Natural killer cell (primary cell): ENCODE data around the gene NFIA. TPM values are rescaled to one million over a fixed set of nuclear protein-coding genes. Genes with fewer than 3 reads are reported as not detected.

Experiments
- ATAC-seq, 3 donors: fragments of 150-1000 bp in 2 of 3; fragments of 200-7000 bp in 1 of 3; cut with Tn5 transposase; 1 replicate in 1 of 3; 2 replicates in 2 of 3; pipeline ENCODE4 v1.10.0; 2021; ENCODE audit warnings: mild to moderate bottlenecking in 2 of 3, moderate library complexity in 2 of 3
- DNase-seq, 2 donors: peaks; one replicate each; pipeline versions ENCODE4 v3.0.0 to v3.0.0-alpha.2; 2013 to 2021; ENCODE audit warnings: mixed read lengths in 1 of 2
- H3K27ac ChIP-seq: one replicate; pipeline ENCODE4 v1.5.1; 2013; ENCODE audit warnings: mild to moderate bottlenecking, low read length
- H3K27me3 ChIP-seq: one replicate; pipeline ENCODE4 v1.6.1; 2013; ENCODE audit warnings: low read length; ENCODE audit not compliant: control insufficient read depth, insufficient read depth
- H3K36me3 ChIP-seq: one replicate; pipeline ENCODE4 v1.6.1; 2013; ENCODE audit warnings: low read length; ENCODE audit not compliant: control insufficient read depth, insufficient read depth
- H3K4me1 ChIP-seq: one replicate; pipeline ENCODE4 v1.6.1; 2013; ENCODE audit warnings: low read length; ENCODE audit not compliant: control insufficient read depth, insufficient read depth
- H3K4me3 ChIP-seq: one replicate; pipeline ENCODE4 v1.5.1; 2013; ENCODE audit warnings: low read length
- H3K9me3 ChIP-seq: one replicate; pipeline ENCODE4 v1.6.1; 2013; ENCODE audit warnings: low read length; ENCODE audit not compliant: control insufficient read depth, insufficient read depth
- H3K27ac Mint-ChIP-seq, 2 donors: one replicate each; pipeline ENCODE4 v1.8.0; 2022; ENCODE audit warnings: mild to moderate bottlenecking in 2 of 2, mixed read lengths in 2 of 2, moderate library complexity in 1 of 2
- H3K27me3 Mint-ChIP-seq, 2 donors: one replicate each; pipeline ENCODE4 v1.8.0; 2022; ENCODE audit warnings: low read depth in 2 of 2, mixed read lengths in 2 of 2
- H3K36me3 Mint-ChIP-seq: one replicate; pipeline ENCODE4 v1.8.0; 2022; ENCODE audit warnings: mixed read lengths
- H3K4me1 Mint-ChIP-seq, 2 donors: one replicate each; pipeline ENCODE4 v1.8.0; 2022; ENCODE audit warnings: mixed read lengths in 2 of 2
- H3K4me3 Mint-ChIP-seq: one replicate; pipeline ENCODE4 v1.8.0; 2022; ENCODE audit warnings: mild to moderate bottlenecking, moderate library complexity, mixed read lengths
- H3K9me3 Mint-ChIP-seq, 2 donors: one replicate each; pipeline ENCODE4 v1.8.0; 2022; ENCODE audit warnings: mixed read lengths in 2 of 2
- WGBS: methylation state at CpG from one replicate; pipeline ENCODE4 v1.1.7; 2013; ENCODE audit warnings: missing lambda C conversion rate; ENCODE audit not compliant: insufficient coverage; 5-methylcytosine and 5-hydroxymethylcytosine counted together
- intact Hi-C: fragments of 100-400 bp; cut with micrococcal nuclease; formaldehyde crosslinking; loops from one replicate; pipeline ENCODE4 v1.14.2; 2022
- total RNA-seq, 4 donors: library from RNA; stranded (reverse); fragments of 120-200 nt in 1 of 4; gene quantifications; one replicate each; pipeline versions ENCODE4 v1.2.3 to v1.2.4, GENCODE V29; 2013 to 2022
- TF ChIP-seq, protein P1 (sequence below): fragments of 200-600 bp; IDR thresholded peaks from one replicate; pipeline ENCODE4 v1.8.0; 2022; ENCODE audit warnings: antibody characterized with exemption

The NFIA gene
- total RNA-seq, 3 donors from 2014 or later (not counting 1 experiment from before 2014, with no cell fraction given): 3.5 to 6.5 (median 3.6) TPM

DNA sequence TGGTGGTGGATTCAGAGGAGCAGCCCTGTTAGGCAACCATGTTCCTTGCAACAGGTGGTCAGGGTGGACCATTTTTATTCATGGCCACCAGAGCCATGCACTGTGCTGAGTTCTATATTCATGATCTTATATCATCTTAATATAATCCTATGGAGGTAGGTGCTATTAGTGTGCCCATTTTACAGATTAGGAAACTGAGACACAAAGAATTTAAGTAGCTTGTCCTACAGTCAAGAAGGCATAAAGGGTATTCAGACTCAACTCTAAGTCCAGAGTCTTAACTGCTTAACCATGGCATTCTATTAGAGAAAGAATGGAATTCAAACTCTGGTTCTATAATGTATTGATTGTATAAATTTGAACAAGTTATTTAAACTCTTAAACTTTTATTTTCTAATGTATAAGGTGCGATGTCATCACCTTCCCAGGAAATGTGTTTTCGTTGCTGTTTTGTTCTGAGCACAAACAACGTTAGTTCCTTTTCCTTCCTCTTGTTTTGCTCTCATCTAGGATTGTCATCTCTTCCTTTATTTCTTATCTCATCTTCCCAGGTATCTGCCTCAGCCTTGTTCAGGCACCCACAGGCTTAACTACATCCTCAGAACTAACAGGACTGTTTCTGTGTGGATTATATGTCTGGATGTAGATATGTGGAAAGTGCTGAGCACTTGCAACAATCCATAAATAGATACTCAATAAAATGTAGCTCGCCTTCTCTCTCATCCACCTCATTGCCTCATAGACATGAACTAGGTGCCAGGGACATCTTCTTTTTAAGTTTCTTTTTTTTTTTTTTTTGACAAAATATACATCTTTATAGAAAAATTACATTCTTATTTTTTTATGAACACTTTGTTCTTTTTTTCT lies 207.1 kb downstream of the NFIA start:
- no peaks in the 10 kb centered on the region for H3K4me1 ChIP-seq
- H3K9me3 ChIP-seq: no peaks in the 10 kb centered on the region
- H3K36me3 ChIP-seq: no peaks in the 10 kb centered on the region
- TF ChIP-seq, protein P1, sequence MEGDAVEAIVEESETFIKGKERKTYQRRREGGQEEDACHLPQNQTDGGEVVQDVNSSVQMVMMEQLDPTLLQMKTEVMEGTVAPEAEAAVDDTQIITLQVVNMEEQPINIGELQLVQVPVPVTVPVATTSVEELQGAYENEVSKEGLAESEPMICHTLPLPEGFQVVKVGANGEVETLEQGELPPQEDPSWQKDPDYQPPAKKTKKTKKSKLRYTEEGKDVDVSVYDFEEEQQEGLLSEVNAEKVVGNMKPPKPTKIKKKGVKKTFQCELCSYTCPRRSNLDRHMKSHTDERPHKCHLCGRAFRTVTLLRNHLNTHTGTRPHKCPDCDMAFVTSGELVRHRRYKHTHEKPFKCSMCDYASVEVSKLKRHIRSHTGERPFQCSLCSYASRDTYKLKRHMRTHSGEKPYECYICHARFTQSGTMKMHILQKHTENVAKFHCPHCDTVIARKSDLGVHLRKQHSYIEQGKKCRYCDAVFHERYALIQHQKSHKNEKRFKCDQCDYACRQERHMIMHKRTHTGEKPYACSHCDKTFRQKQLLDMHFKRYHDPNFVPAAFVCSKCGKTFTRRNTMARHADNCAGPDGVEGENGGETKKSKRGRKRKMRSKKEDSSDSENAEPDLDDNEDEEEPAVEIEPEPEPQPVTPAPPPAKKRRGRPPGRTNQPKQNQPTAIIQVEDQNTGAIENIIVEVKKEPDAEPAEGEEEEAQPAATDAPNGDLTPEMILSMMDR: no peak
- ATAC-seq (no peak), DNase-seq (no peak)
- H3K27me3 ChIP-seq: no peaks in the 10 kb centered on the region
- Mint-ChIP-seq H3K27ac (no peak overlapping the region), H3K36me3 (no peaks in the 10 kb centered on the region), H3K27me3 (peaks cover 3 to 14% of the 10 kb centered on the region in 2 donors), H3K4me3 (no peak overlapping the region), H3K4me1 (no peaks in the 10 kb centered on the region), H3K9me3 (no peaks in the 10 kb centered on the region)
- no peak overlapping the region for H3K27ac ChIP-seq
- no peak overlapping the region for H3K4me3 ChIP-seq
- intact Hi-C loops: no loop called here
- 47% methylated on average over 4 of the region's 4 CpGs for whole genome bisulfite sequencing

DNA sequence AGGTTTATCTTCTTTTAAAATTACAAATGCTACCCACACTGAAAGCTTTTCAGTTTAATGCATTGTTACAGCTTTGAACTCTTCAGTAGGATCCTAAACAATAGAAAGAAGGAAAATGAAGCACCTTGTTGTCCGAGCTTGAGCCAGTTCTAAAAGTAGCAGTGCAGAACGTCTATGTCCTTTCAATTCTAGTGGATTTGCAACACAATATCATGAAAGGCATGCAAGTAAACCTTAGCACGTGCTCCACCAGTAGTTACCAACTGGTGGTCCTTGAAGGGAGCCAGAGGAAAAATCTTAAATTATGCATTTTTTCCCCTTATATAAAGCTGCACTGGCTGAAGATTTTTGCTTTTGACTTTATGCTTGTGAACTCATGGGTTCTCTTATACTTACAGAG lies 208.2 kb downstream of the NFIA start:
- H3K27me3 Mint-ChIP-seq: peaks cover 3 to 14% of the 10 kb centered on the region in 2 donors
- H3K4me3 Mint-ChIP-seq: no peak overlapping the region
- H3K4me3 ChIP-seq: no peak overlapping the region
- no peak for DNase-seq
- no peak overlapping the region for H3K27ac ChIP-seq
- H3K36me3 Mint-ChIP-seq: no peaks in the 10 kb centered on the region
- H3K27me3 ChIP-seq: no peaks in the 10 kb centered on the region
- H3K9me3 Mint-ChIP-seq: no peaks in the 10 kb centered on the region
- H3K4me1 Mint-ChIP-seq: no peaks in the 10 kb centered on the region
- no peak for ATAC-seq
- intact Hi-C loops: no loop called here
- no peaks in the 10 kb centered on the region for H3K36me3 ChIP-seq
- 79% methylated on average over 3 of the region's 3 CpGs for WGBS
- H3K4me1 ChIP-seq: no peaks in the 10 kb centered on the region
- TF ChIP-seq, protein P1: no peak
- no peak overlapping the region for H3K27ac Mint-ChIP-seq
- H3K9me3 ChIP-seq: no peaks in the 10 kb centered on the region

DNA sequence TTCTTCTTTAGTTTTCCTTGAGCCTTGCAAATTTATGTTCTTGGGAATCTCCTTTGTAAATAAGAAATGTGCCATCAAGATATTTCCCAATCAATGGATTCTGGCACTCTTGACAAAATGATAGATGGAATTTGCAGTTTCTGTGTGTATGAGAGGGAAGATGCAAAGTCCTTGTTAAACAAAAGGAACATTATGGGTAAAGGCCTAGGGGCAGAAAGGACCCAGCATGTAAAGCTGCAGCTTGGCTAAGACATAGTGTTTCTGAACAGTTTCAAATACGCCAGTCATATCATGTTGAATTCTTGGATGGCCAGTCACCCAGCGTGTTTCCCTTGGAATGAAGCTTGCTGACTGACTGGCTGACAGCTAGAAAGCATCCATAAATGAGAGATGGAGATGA lies 210.8 kb downstream of the NFIA start:
- H3K4me1 ChIP-seq: no peaks in the 10 kb centered on the region
- 93% methylated on average over 2 of the region's 2 CpGs for WGBS
- TF ChIP-seq, protein P1: no peak

More for the DNA sequence above, 210.8 kb downstream of the NFIA start:
- H3K4me1 Mint-ChIP-seq: no peaks in the 10 kb centered on the region
- peaks cover 10 to 20% of the 10 kb centered on the region in 2 donors for H3K27me3 Mint-ChIP-seq
- no peaks in the 10 kb centered on the region for H3K9me3 ChIP-seq
- no peaks in the 10 kb centered on the region for H3K27me3 ChIP-seq
- H3K27ac Mint-ChIP-seq: no peak overlapping the region
- intact Hi-C loops: no loop called here
- no peak overlapping the region for H3K27ac ChIP-seq
- no peaks in the 10 kb centered on the region for H3K9me3 Mint-ChIP-seq
- DNase-seq (no peak), ATAC-seq (no peak)
- H3K36me3 Mint-ChIP-seq: no peaks in the 10 kb centered on the region
- H3K36me3 ChIP-seq: no peaks in the 10 kb centered on the region
- no peak overlapping the region for H3K4me3 ChIP-seq
- H3K4me3 Mint-ChIP-seq: no peak overlapping the region
